HK-2 (cell line): ENCODE data around the gene KCNH1.

ENCODE experiments used
- DNase-seq: peaks from one replicate; pipeline ENCODE4 v3.0.0-alpha.2; 2018; ENCODE audit not compliant: unreplicated experiment

KCNH1 gene

GRCh38 chr1:210882414-210883221, 251.3 kb downstream of the KCNH1 start:
- peak; percentile 68 for DNase-seq

GRCh38 chr1:210878564-210878963, 255.4 kb downstream of the KCNH1 start:
- no peak for DNase-seq

GRCh38 chr1:210876275-210876674, 257.7 kb downstream of the KCNH1 start:
- DNase-seq, result no peak

- DNase-seq, result no peak
Measured at GRCh38 chr1:210866532-210866931, 267.4 kb downstream of the KCNH1 start.

GRCh38 chr1:210857705-210858104, 276.2 kb downstream of the KCNH1 start:
- DNase-seq, result no peak

GRCh38 chr1:210857146-210857663, 276.7 kb downstream of the KCNH1 start:
- no peak for DNase-seq

- DNase-seq, result no peak
Measured at GRCh38 chr1:210855440-210855839, 278.5 kb downstream of the KCNH1 start.

GRCh38 chr1:210853276-210853675, 280.7 kb downstream of the KCNH1 start:
- no peak for DNase-seq

- DNase-seq, result no peak
Measured at GRCh38 chr1:210850556-210850955, 283.4 kb downstream of the KCNH1 start.

- DNase-seq, result no peak
Measured at GRCh38 chr1:210848474-210848873, 285.5 kb downstream of the KCNH1 start.

GRCh38 chr1:210841926-210842625, 291.9 kb downstream of the KCNH1 start:
- DNase-seq, result no peak

GRCh38 chr1:210830034-210831028, 303.6 kb downstream of the KCNH1 start:
- DNase-seq, result no peak

- DNase-seq, result no peak
Measured at GRCh38 chr1:210828996-210829596, 304.9 kb downstream of the KCNH1 start.

GRCh38 chr1:210827481-210827880, 306.5 kb downstream of the KCNH1 start:
- no peak for DNase-seq

GRCh38 chr1:210826686-210827085, 307.3 kb downstream of the KCNH1 start:
- DNase-seq, result no peak

- no peak for DNase-seq
Measured at GRCh38 chr1:210822932-210823331, 311.0 kb downstream of the KCNH1 start.

- DNase-seq, result no peak
Measured at GRCh38 chr1:210822241-210822640, 311.7 kb downstream of the KCNH1 start.

- no peak for DNase-seq
Measured at GRCh38 chr1:210821615-210822014, 312.3 kb downstream of the KCNH1 start.

GRCh38 chr1:210819266-210819665, 314.7 kb downstream of the KCNH1 start:
- no peak for DNase-seq

GRCh38 chr1:210817385-210818275, 316.3 kb downstream of the KCNH1 start:
- DNase-seq, result no peak
